Endothelial cell of umbilical vein (primary cell): Measurements from ENCODE around the gene COL9A3. TPM values are rescaled to one million over a fixed set of nuclear protein-coding genes. Genes with fewer than 3 reads are reported as not detected.
A peak's percentile ranks its signal among the peaks of the same experiment; 100 is the strongest.

Source experiments
- BruUV-seq: library from RNA; stranded (reverse); fragments of 400-500 nt; replicated peaks from 2 replicates; lab custom pipeline; 2021; lab: Mats Ljungman, UMichigan
- CTCF ChIA-PET: fragments of 300-600, 350-600 bp; sonication (Branson Sonifier 250); formaldehyde crosslinking; loops from one replicate; lab custom pipeline; 2021; ENCODE audit warnings: antibody characterized with exemption, inconsistent platforms; lab: Charles Lee
- POLR2A ChIA-PET: fragments of 300-600, 350-600 bp; sonication (Branson Sonifier 250); formaldehyde crosslinking; loops from one replicate; lab custom pipeline; 2021; ENCODE audit warnings: antibody characterized with exemption, inconsistent platforms; lab: Charles Lee
- DNase-seq: peaks from one replicate; pipeline ENCODE4 v3.0.0-alpha.2; 2011; ENCODE audit warnings: low read depth, low spot score
- FAIRE-seq: peaks from 2 replicates; lab custom pipeline; 2011; peaks lifted over from hg19 to GRCh38; lab: Jason Lieb, UNC
- H2AFZ ChIP-seq: 2 replicates; pipeline ENCODE4 v1.6.0; 2012; ENCODE audit warnings: low read depth, low read length, control low read depth, inconsistent platforms
- H3K27ac ChIP-seq: 2 replicates; pipeline ENCODE4 v1.5.1; 2011; ENCODE audit warnings: low read depth, mild to moderate bottlenecking, control low read depth, low read length, moderate library complexity; ENCODE audit not compliant: insufficient read depth
- H3K27me3 ChIP-seq, 2 experiments: 2 replicates each; pipeline versions ENCODE4 v1.6.0 to v1.6.1; 2011; ENCODE audit warnings: low read length in 2 of 2, mixed read lengths in 1 of 2; ENCODE audit not compliant: control insufficient read depth in 2 of 2, insufficient read depth in 2 of 2
- H3K36me3 ChIP-seq, 2 experiments: 2 replicates in 1 of 2; 3 replicates in 1 of 2; pipeline ENCODE4 v1.5.1; 2011; ENCODE audit warnings: low read length in 2 of 2, mild to moderate bottlenecking in 1 of 2, moderate library complexity in 1 of 2; ENCODE audit not compliant: control insufficient read depth in 2 of 2, insufficient read depth in 2 of 2; ENCODE audit errors: extremely low read depth in 1 of 2
- H3K4me1 ChIP-seq: 3 replicates; pipeline ENCODE4 v1.5.1; 2011; ENCODE audit warnings: mild to moderate bottlenecking, low read length; ENCODE audit not compliant: control insufficient read depth, insufficient read depth; ENCODE audit errors: extremely low read depth
- H3K4me2 ChIP-seq: 2 replicates; pipeline ENCODE4 v1.6.1; 2011; ENCODE audit warnings: low read length, control low read depth, mixed read lengths; ENCODE audit not compliant: insufficient read depth
- H3K4me3 ChIP-seq, 3 experiments: fragments of 200-600 bp in 1 of 3; sonication (generic), shearing (Covaris generic) in 1 of 3; replicated peaks in 1 of 3; 2 replicates each; pipeline ENCODE4 v1.5.1; 2011 to 2016; ENCODE audit warnings: control low read depth in 3 of 3, low read length in 3 of 3, mild to moderate bottlenecking in 2 of 3, inconsistent platforms in 1 of 3, low read depth in 1 of 3, moderate library complexity in 1 of 3; ENCODE audit not compliant: insufficient read depth in 1 of 3
- H3K79me2 ChIP-seq: 2 replicates; pipeline ENCODE4 v1.6.0; 2012; ENCODE audit warnings: low read length, inconsistent platforms; ENCODE audit not compliant: control insufficient read depth, insufficient read depth
- H3K9ac ChIP-seq: replicated peaks from 2 replicates; pipeline ENCODE3; 2011; ENCODE audit warnings: low read length, control low read depth; ENCODE audit not compliant: insufficient read depth; ENCODE audit errors: extremely low read depth
- H3K9me1 ChIP-seq: replicated peaks from 3 replicates; pipeline ENCODE4 v1.6.0; 2011; ENCODE audit warnings: mild to moderate bottlenecking, low read length; ENCODE audit not compliant: control insufficient read depth, insufficient read depth; ENCODE audit errors: extremely low read depth
- H3K9me3 ChIP-seq: replicated peaks from 2 replicates; pipeline ENCODE4 v1.5.1; 2012; ENCODE audit warnings: low read length, inconsistent platforms; ENCODE audit not compliant: control insufficient read depth, insufficient read depth
- H4K20me1 ChIP-seq: replicated peaks from 2 replicates; pipeline ENCODE3; 2011; ENCODE audit warnings: mild to moderate bottlenecking, low read length; ENCODE audit not compliant: control insufficient read depth, insufficient read depth; ENCODE audit errors: extremely low read depth
- EZH2 ChIP-seq: IDR thresholded peaks from 2 replicates; pipeline ENCODE4 v1.6.1; 2012; ENCODE audit warnings: borderline replicate concordance, low read depth, mild to moderate bottlenecking, moderate library complexity, low read length, inconsistent platforms; ENCODE audit not compliant: severe bottlenecking
- FOS ChIP-seq: IDR thresholded peaks from 2 replicates; pipeline ENCODE4 v1.6.1; 2011; ENCODE audit warnings: mild to moderate bottlenecking, low read length, moderate library complexity, borderline replicate concordance; ENCODE audit not compliant: insufficient read depth
- GATA2 ChIP-seq: IDR thresholded peaks from 2 replicates; pipeline ENCODE4 v1.7.0; 2011; ENCODE audit warnings: low read depth, mild to moderate bottlenecking, moderate library complexity, mixed read lengths, low read length; ENCODE audit not compliant: insufficient read length, insufficient read depth
- JUN ChIP-seq: IDR thresholded peaks from 2 replicates; pipeline ENCODE4 v1.6.1; 2011; ENCODE audit warnings: borderline replicate concordance, low read depth; ENCODE audit not compliant: insufficient read length, insufficient read depth
- MYC ChIP-seq: IDR thresholded peaks from one replicate; pipeline ENCODE4 v1.6.1; 2011; ENCODE audit warnings: mild to moderate bottlenecking, low read depth, low read length
- POLR2A ChIP-seq: IDR thresholded peaks from 2 replicates; pipeline ENCODE4 v1.6.1; 2012; ENCODE audit warnings: low read depth, mild to moderate bottlenecking, control low read depth, low read length
- POLR2AphosphoS5 ChIP-seq: IDR thresholded peaks from 2 replicates; pipeline ENCODE4 v1.6.1; 2012; ENCODE audit warnings: low read depth, mild to moderate bottlenecking, control low read depth, low read length, moderate library complexity; ENCODE audit not compliant: insufficient read depth
- dilution Hi-C: fragments of 300-500 bp; cut with MboI; formaldehyde crosslinking; loops from one replicate; pipeline ENCODE4 v1.15.0; 2019; ENCODE audit warnings: low sequenced_read_pairs; ENCODE audit not compliant: extremely low pct_ligation_motif_present
- intact Hi-C: fragments of 100-400 bp; cut with micrococcal nuclease; formaldehyde crosslinking; loops from one replicate; pipeline ENCODE4 v1.10.0; 2022
- polyA plus RNA-seq, 4 experiments: library from polyadenylated mRNA; depleted of rRNA in 3 of 4; stranded (reverse) in 3 of 4; unstranded in 1 of 4; fragments of >200 nt; gene quantifications; 2 replicates each; pipeline versions ENCODE4 v1.2.1 to v1.2.3, GENCODE V29; 2011 to 2012; ENCODE audit warnings: missing spikeins in 1 of 4
- total RNA-seq: library from RNA; stranded (reverse); gene quantifications from 2 replicates; pipeline ENCODE4 v1.2.3, GENCODE V29; 2021
- TF ChIP-seq, protein P1 (sequence below), 2 donors: IDR thresholded peaks; 1 replicate in 1 of 2; 2 replicates in 1 of 2; pipeline ENCODE4 v1.5.1; 2011; ENCODE audit warnings: low read length in 2 of 2, mild to moderate bottlenecking in 2 of 2, moderate library complexity in 2 of 2, control low read depth in 1 of 2, inconsistent platforms in 1 of 2, low read depth in 1 of 2; ENCODE audit not compliant: insufficient read depth in 1 of 2; ENCODE audit errors: extremely low read depth in 1 of 2
- TF ChIP-seq, protein P2 (sequence below): IDR thresholded peaks from 2 replicates; pipeline ENCODE4 v1.6.1; 2011; ENCODE audit not compliant: insufficient read depth, insufficient read length

The COL9A3 gene
- total and polyA plus RNA-seq, 2 donors (not counting 3 experiments of a cell fraction or from before 2014, with no cell fraction given), result 0.46 to 0.60 TPM

DNA sequence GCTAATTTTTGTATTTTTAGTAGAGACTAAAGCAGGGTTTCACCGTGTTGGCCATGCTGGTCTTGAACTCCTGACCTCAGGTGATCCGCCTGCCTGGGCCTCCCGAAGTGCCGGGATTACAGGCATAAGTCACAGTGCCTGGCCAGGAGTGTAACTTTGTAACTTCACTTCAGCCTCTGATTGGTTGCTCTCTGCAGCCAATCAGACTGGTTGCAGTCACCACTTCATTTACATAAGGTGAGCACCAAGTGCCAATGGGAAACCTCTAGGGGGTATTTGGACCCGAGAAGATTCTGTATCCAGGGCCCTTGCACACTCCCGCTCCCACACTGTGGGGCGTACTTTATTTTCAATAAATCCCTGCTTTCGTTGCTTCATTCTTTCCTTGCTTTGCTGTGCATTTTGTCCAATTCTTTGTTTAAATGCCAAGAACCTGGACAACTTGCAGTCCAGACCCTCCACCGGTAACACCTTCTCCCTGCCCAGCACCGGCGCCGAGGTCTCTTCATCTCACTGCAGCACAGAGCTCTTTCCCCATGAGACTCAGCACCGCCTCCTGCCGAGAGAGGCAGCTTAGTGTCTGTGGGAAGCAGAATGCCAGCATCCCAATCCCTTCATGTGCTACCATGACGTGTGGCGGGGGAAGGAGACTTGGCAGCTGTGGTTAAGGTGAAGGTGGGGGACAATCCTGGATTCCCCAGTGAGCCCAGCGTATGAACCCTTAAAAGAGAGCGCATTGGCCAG is 34.5 kb upstream of the COL9A3 start:
- intact Hi-C loops, result loop anchor here (2.0 kb wide), 1 partner anchor 114 kb away; no protein-coding TSS in a partner anchor
- Histone ChIP-seq H3K79me2 (no peaks in the 10 kb centered on the region), H3K9me3 (no peaks in the 10 kb centered on the region), H3K27ac (no peak overlapping the region), H3K4me2 (no peak overlapping the region), H4K20me1 (no peaks in the 10 kb centered on the region), H3K4me1 (peaks cover 5% of the 10 kb centered on the region), H3K36me3 (no peaks in the 10 kb centered on the region), H3K27me3 (no peaks in the 10 kb centered on the region), H3K9ac (no peak overlapping the region), H2AFZ (no peak overlapping the region), H3K9me1 (no peaks in the 10 kb centered on the region), H3K4me3 (no peak overlapping the region)
- TF ChIP-seq JUN, result no peak
- no peak for TF ChIP-seq FOS
- DNase-seq (no peak), FAIRE-seq (no peak)
- dilution Hi-C loops, result no loop called here
- POLR2A ChIA-PET, result no interaction called here
- CTCF ChIA-PET, result interaction anchor here (0.8 to 1.9 kb wide), 8 partner anchors 9 to 114 kb away, joined by 3 to 19 read pairs (median 5); no protein-coding TSS in a partner anchor
- no TSS peak for BruUV-seq

DNA sequence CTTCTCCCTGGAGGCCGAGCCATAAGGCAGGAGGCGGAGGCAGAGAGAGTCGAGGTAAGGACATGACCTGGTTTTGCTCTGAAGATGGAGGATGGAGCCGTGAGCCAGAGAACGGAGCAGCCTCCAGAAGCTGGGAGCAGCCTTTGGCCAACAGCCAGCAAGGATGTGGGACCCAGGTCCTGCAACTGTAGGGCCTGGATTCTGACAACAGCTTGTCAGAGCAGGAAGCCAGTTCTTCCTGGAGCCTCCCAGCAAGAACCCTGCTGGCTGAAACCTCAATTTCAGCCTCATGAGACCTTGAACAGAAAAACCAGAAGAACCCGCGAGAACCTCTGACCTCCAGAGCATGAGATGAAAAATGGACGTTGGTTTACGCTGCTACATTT is 34.0 kb upstream of the COL9A3 start:
- CTCF ChIA-PET, result interaction anchor here (0.8 to 1.9 kb wide), 8 partner anchors 9 to 115 kb away, joined by 3 to 19 read pairs (median 5); no protein-coding TSS in a partner anchor
- no peaks in the 10 kb centered on the region for H3K27me3 ChIP-seq
- intact Hi-C loops (loop anchor here (2.0 kb wide), 1 partner anchor 114 kb away; no protein-coding TSS in a partner anchor), dilution Hi-C loops (no loop called here)
- H4K20me1 ChIP-seq, result no peaks in the 10 kb centered on the region
- TF ChIP-seq MYC (no peak), EZH2 (no peak), GATA2 (no peak), FOS (no peak), POLR2AphosphoS5 (no peak), POLR2A (no peak), JUN (no peak)
- TF ChIP-seq, protein P1, sequence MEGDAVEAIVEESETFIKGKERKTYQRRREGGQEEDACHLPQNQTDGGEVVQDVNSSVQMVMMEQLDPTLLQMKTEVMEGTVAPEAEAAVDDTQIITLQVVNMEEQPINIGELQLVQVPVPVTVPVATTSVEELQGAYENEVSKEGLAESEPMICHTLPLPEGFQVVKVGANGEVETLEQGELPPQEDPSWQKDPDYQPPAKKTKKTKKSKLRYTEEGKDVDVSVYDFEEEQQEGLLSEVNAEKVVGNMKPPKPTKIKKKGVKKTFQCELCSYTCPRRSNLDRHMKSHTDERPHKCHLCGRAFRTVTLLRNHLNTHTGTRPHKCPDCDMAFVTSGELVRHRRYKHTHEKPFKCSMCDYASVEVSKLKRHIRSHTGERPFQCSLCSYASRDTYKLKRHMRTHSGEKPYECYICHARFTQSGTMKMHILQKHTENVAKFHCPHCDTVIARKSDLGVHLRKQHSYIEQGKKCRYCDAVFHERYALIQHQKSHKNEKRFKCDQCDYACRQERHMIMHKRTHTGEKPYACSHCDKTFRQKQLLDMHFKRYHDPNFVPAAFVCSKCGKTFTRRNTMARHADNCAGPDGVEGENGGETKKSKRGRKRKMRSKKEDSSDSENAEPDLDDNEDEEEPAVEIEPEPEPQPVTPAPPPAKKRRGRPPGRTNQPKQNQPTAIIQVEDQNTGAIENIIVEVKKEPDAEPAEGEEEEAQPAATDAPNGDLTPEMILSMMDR (IDR thresholded peaks at IDR 0.05; ENCODE audit: extremely low read depth in 1 of 2, insufficient read depth in 1 of 2, low read depth in 1 of 2, low read length in 2 of 2), result no peak
- TF ChIP-seq, protein P2, sequence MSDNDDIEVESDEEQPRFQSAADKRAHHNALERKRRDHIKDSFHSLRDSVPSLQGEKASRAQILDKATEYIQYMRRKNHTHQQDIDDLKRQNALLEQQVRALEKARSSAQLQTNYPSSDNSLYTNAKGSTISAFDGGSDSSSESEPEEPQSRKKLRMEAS, result no peak
- H2AFZ ChIP-seq, result peak overlapping the region; percentile 18
- no peak overlapping the region for H3K4me2 ChIP-seq
- H3K27ac ChIP-seq, result no peak overlapping the region
- POLR2A ChIA-PET, result no interaction called here
- H3K9me1 ChIP-seq, result no peaks in the 10 kb centered on the region
- H3K4me3 ChIP-seq, result no peak overlapping the region
- no peak overlapping the region for H3K9ac ChIP-seq
- no TSS peak for BruUV-seq
- FAIRE-seq (peak; percentile 46), DNase-seq (no peak)
- H3K36me3 ChIP-seq, result no peaks in the 10 kb centered on the region
- peaks cover 10% of the 10 kb centered on the region for H3K4me1 ChIP-seq
- no peaks in the 10 kb centered on the region for H3K79me2 ChIP-seq
- no peaks in the 10 kb centered on the region for H3K9me3 ChIP-seq
